ENCODE results near the gene CLPSL1. TPM values are rescaled to one million over a fixed set of nuclear protein-coding genes. Genes with fewer than 3 reads are reported as not detected.

Gene CLPSL1
- total and polyA plus RNA-seq, 2 donors (not counting 3 experiments of a cell fraction or from before 2014, with no cell fraction given) = not detected

DNA sequence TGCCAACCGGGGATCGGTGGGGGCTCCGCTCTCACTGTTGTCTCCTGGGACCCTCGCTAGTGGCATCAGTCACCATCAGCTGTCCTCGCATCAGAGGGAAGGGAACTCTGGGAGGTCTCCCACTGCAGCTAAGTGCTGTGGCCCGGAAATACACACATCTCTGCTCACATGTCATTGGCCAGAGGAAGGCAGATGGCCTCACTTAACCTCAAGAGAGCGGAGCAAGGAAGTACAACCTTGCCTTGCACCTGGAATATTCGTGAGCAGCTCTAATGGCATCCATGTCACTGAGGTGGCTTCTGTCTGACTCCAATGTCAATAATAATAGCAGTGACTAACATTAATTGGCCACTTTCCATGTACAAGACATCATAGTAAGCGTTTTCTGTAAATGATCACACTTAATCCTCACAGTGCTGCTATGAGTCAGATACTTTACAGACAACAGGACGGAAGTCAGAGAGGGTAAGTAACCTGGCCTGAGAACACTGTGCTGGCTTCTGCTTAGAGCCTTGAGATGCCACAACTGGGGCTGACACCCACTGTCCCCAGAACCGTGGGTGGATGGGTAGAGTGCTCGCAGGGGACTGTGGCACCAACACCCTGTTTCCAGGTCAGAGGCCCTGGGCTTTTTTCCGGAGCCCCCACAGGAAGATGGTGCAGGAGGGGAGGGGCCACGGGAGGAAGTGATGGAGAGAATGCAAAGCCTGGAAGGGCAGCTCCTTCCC is 30.3 kb downstream of the CLPSL1 start:
- ChIA-PET CTCF (no interaction called here), POLR2A (no interaction called here)
- DNase-seq (ENCODE audit: low read depth, low spot score) (peak; percentile 55), FAIRE-seq (peak; percentile 90)
- Histone ChIP-seq H2AFZ (ENCODE audit: low read depth, low read length) (peak overlapping the region; percentile 58), H3K9me3 (replicated peaks; ENCODE audit: control insufficient read depth, insufficient read depth, low read length) (no peaks in the 10 kb centered on the region), H3K79me2 (ENCODE audit: control insufficient read depth, insufficient read depth, low read length) (no peaks in the 10 kb centered on the region), H3K27ac (ENCODE audit: insufficient read depth, low read depth, low read length) (peak overlapping the region; percentile 52), H3K4me2 (ENCODE audit: insufficient read depth, low read length) (peak overlapping the region; percentile 20), H3K9ac (replicated peaks; ENCODE audit: extremely low read depth, insufficient read depth, low read length) (no peak overlapping the region), H3K9me1 (replicated peaks; ENCODE audit: control insufficient read depth, extremely low read depth, insufficient read depth, low read length) (no peaks in the 10 kb centered on the region), H4K20me1 (replicated peaks; ENCODE audit: control insufficient read depth, extremely low read depth, insufficient read depth, low read length) (no peaks in the 10 kb centered on the region), H3K4me3 (replicated peaks in 1 of 3; ENCODE audit: insufficient read depth in 1 of 3, low read depth in 1 of 3, low read length in 3 of 3) (no peak overlapping the region), H3K4me1 (ENCODE audit: control insufficient read depth, extremely low read depth, insufficient read depth, low read length) (peaks cover 11% of the 10 kb centered on the region), H3K36me3 (ENCODE audit: control insufficient read depth in 2 of 2, extremely low read depth in 1 of 2, insufficient read depth in 2 of 2, low read length in 2 of 2) (no peaks in the 10 kb centered on the region), H3K27me3 (ENCODE audit: control insufficient read depth in 2 of 2, insufficient read depth in 2 of 2, low read length in 2 of 2) (peaks cover 0 to 1% of the 10 kb centered on the region in 2 experiments)
- TF ChIP-seq POLR2A (IDR thresholded peaks at IDR 0.05; ENCODE audit: low read depth, low read length) (no peak), MYC (IDR thresholded peaks at IDR 0.05; ENCODE audit: low read depth, low read length) (no peak), JUN (IDR thresholded peaks at IDR 0.05; ENCODE audit: borderline replicate concordance, insufficient read depth, insufficient read length, low read depth) (peak; percentile 38), GATA2 (IDR thresholded peaks at IDR 0.05; ENCODE audit: insufficient read depth, insufficient read length, low read depth, low read length) (no peak), EZH2 (IDR thresholded peaks at IDR 0.05; ENCODE audit: borderline replicate concordance, low read depth, low read length, severe bottlenecking) (no peak), FOS (IDR thresholded peaks at IDR 0.05; ENCODE audit: borderline replicate concordance, insufficient read depth, low read length) (peak; percentile 85), POLR2AphosphoS5 (IDR thresholded peaks at IDR 0.05; ENCODE audit: insufficient read depth, low read depth, low read length) (no peak)
- TF ChIP-seq, protein P1, sequence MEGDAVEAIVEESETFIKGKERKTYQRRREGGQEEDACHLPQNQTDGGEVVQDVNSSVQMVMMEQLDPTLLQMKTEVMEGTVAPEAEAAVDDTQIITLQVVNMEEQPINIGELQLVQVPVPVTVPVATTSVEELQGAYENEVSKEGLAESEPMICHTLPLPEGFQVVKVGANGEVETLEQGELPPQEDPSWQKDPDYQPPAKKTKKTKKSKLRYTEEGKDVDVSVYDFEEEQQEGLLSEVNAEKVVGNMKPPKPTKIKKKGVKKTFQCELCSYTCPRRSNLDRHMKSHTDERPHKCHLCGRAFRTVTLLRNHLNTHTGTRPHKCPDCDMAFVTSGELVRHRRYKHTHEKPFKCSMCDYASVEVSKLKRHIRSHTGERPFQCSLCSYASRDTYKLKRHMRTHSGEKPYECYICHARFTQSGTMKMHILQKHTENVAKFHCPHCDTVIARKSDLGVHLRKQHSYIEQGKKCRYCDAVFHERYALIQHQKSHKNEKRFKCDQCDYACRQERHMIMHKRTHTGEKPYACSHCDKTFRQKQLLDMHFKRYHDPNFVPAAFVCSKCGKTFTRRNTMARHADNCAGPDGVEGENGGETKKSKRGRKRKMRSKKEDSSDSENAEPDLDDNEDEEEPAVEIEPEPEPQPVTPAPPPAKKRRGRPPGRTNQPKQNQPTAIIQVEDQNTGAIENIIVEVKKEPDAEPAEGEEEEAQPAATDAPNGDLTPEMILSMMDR (IDR thresholded peaks at IDR 0.05; ENCODE audit: extremely low read depth in 1 of 2, insufficient read depth in 1 of 2, low read depth in 1 of 2, low read length in 2 of 2) = no peak
- TF ChIP-seq, protein P2, sequence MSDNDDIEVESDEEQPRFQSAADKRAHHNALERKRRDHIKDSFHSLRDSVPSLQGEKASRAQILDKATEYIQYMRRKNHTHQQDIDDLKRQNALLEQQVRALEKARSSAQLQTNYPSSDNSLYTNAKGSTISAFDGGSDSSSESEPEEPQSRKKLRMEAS (IDR thresholded peaks at IDR 0.05; ENCODE audit: insufficient read depth, insufficient read length) = no peak
- intact Hi-C loops (cut with micrococcal nuclease) = no loop called here
- dilution Hi-C loops (cut with MboI; ENCODE audit: extremely low pct_ligation_motif_present, low sequenced_read_pairs) = no loop called here
- no TSS peak for BruUV-seq (replicated peaks)
